Small intestine (tissue), 7 donors: ENCODE data around the gene VTI1A. TPM values are rescaled to one million over a fixed set of nuclear protein-coding genes. Genes with fewer than 3 reads are reported as not detected.

Experiments used
- DNase-seq, 2 donors: peaks; one replicate each; pipeline versions ENCODE4 v3.0.0 to v3.0.0-alpha.2; 2013
- FAIRE-seq: peaks from 2 replicates; lab custom pipeline; 2012; peaks lifted over from hg19 to GRCh38; lab: Jason Lieb, UNC
- H3K27ac ChIP-seq, 3 donors: one replicate each; pipeline ENCODE4 v1.5.1; 2013; ENCODE audit warnings: low read length in 2 of 3, mild to moderate bottlenecking in 2 of 3, control low read depth in 1 of 3, inconsistent platforms in 1 of 3, low read depth in 1 of 3, moderate library complexity in 1 of 3
- H3K27me3 ChIP-seq, 3 donors: one replicate each; pipeline ENCODE4 v1.6.1; 2013; ENCODE audit warnings: low read length in 3 of 3, inconsistent platforms in 1 of 3; ENCODE audit not compliant: control insufficient read depth in 3 of 3, insufficient read depth in 3 of 3
- H3K36me3 ChIP-seq, 3 donors: one replicate each; pipeline ENCODE4 v1.6.1; 2013; ENCODE audit warnings: low read length in 3 of 3, inconsistent platforms in 1 of 3, low read depth in 1 of 3, mild to moderate bottlenecking in 1 of 3, moderate library complexity in 1 of 3; ENCODE audit not compliant: control insufficient read depth in 3 of 3, insufficient read depth in 2 of 3
- H3K4me1 ChIP-seq, 3 donors: one replicate each; pipeline ENCODE4 v1.6.1; 2013; ENCODE audit warnings: low read length in 2 of 3, inconsistent platforms in 1 of 3, low read depth in 1 of 3, mild to moderate bottlenecking in 1 of 3, moderate library complexity in 1 of 3; ENCODE audit not compliant: control insufficient read depth in 3 of 3, insufficient read depth in 2 of 3
- H3K4me3 ChIP-seq, 3 donors: one replicate each; pipeline ENCODE4 v1.5.1; 2013; ENCODE audit warnings: low read length in 3 of 3, control low read depth in 1 of 3, inconsistent platforms in 1 of 3, low read depth in 1 of 3, mild to moderate bottlenecking in 1 of 3, moderate library complexity in 1 of 3
- H3K9me3 ChIP-seq, 2 donors: one replicate each; pipeline ENCODE4 v1.6.1; 2013; ENCODE audit warnings: low read depth in 1 of 2, low read length in 1 of 2; ENCODE audit not compliant: control insufficient read depth in 2 of 2, insufficient read depth in 1 of 2
- WGBS, 3 donors: extraction: QIAGEN DNeasy Blood & Tissue Kit; methylation state at CpG; one replicate each; pipeline ENCODE4 v1.1.7; 2013; 5-methylcytosine and 5-hydroxymethylcytosine counted together
- polyA plus RNA-seq, 4 donors: library from polyadenylated mRNA; stranded (reverse) in 3 of 4; unstranded in 1 of 4; fragments of 200-250 nt in 3 of 4; fragments of 120-200 nt in 1 of 4; gene quantifications; one replicate each; pipeline versions ENCODE4 v1.2.1 to v1.2.3, GENCODE V29; 2013
- donor health status: healthy with polysubstance abuse.
- donor health status: control.
- donor health status: control.
- donor health status: Bipolar disorder and iron deficiency.
- donor health status: healthy.

The VTI1A gene
- polyA plus RNA-seq, 4 donors = 13.8 to 16.8 (median 16.0) TPM

- H3K27ac ChIP-seq = no peak overlapping the region
- FAIRE-seq = no peak
- WGBS, 3 donors = 95 to 96% (median 96%) methylated on average over 2 of the region's 2 CpGs
These were observed 65.3 kb downstream of the VTI1A start for GRCh38 chr10:112512294-112512693.

GRCh38 chr10:112515126-112515525 lies 68.1 kb downstream of the VTI1A start:
- no peaks in the 10 kb centered on the region for H3K36me3 ChIP-seq
- no peaks in the 10 kb centered on the region for H3K4me1 ChIP-seq
- no peak overlapping the region for H3K27ac ChIP-seq
- DNase-seq (no peak), FAIRE-seq (no peak)
- H3K9me3 ChIP-seq = no peaks in the 10 kb centered on the region
- H3K4me3 ChIP-seq = no peak overlapping the region
- H3K27me3 ChIP-seq = no peaks in the 10 kb centered on the region

More at GRCh38 chr10:112512294-112512693, 65.3 kb downstream of the VTI1A start:
- Histone ChIP-seq H3K27me3 (no peaks in the 10 kb centered on the region), H3K4me1 (no peaks in the 10 kb centered on the region), H3K4me3 (no peak overlapping the region), H3K9me3 (no peaks in the 10 kb centered on the region), H3K36me3 (peaks cover 0 to under 1% (median 0%) of the 10 kb centered on the region in 3 donors)
- DNase-seq = no peak

GRCh38 chr10:112515852-112516251 lies 68.8 kb downstream of the VTI1A start:
- FAIRE-seq (no peak), DNase-seq (no peak)
- H3K27me3 ChIP-seq = no peaks in the 10 kb centered on the region
- no peaks in the 10 kb centered on the region for H3K4me1 ChIP-seq
- 71 to 92% (median 91%) methylated on average over 2 of the region's 2 CpGs for WGBS, 3 donors
- no peaks in the 10 kb centered on the region for H3K36me3 ChIP-seq
- no peaks in the 10 kb centered on the region for H3K9me3 ChIP-seq
- no peak overlapping the region for H3K4me3 ChIP-seq
- H3K27ac ChIP-seq = no peak overlapping the region

- Histone ChIP-seq H3K9me3 (no peaks in the 10 kb centered on the region), H3K4me1 (no peaks in the 10 kb centered on the region), H3K36me3 (no peaks in the 10 kb centered on the region), H3K27ac (no peak overlapping the region), H3K4me3 (no peak overlapping the region), H3K27me3 (no peaks in the 10 kb centered on the region)
- DNase-seq = peak in 1 of 2 donors; percentile 33
- no peak for FAIRE-seq
- 17 to 64% (median 43%) methylated on average over 5 of the region's 5 CpGs for WGBS, 3 donors
These were observed 70.4 kb downstream of the VTI1A start for GRCh38 chr10:112517451-112517862.

GRCh38 chr10:112519133-112519761 lies 72.2 kb downstream of the VTI1A start:
- no peaks in the 10 kb centered on the region for H3K9me3 ChIP-seq
- H3K4me3 ChIP-seq = no peak overlapping the region
- FAIRE-seq = peak; percentile 85
- no peaks in the 10 kb centered on the region for H3K36me3 ChIP-seq
- H3K27me3 ChIP-seq = no peaks in the 10 kb centered on the region
- no peak overlapping the region for H3K27ac ChIP-seq
- H3K4me1 ChIP-seq = no peaks in the 10 kb centered on the region
- DNase-seq = peak; percentile 64 to 85
- WGBS, 3 donors = 10 to 57% (median 32%) methylated on average over 5 of the region's 5 CpGs

DNA sequence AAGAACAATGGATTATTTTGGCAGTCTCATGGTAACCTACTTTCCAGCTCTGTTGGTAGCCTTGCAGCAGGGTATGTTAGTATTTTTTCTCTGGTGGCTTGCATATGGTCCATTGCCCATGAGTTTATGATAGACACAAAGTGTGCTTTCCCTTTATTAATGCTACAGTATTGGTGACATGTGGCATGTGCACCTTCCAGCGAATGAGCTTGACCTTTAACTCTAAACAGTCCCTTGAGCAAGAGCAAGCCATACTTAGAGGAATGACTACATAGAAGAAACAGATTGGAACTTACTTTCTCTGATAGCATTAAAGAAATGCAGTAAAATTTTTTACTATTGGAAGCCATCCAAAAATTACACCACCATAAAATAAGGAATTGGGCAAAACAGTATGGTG lies 73.9 kb downstream of the VTI1A start:
- H3K27me3 ChIP-seq = no peaks in the 10 kb centered on the region
- no peak overlapping the region for H3K4me3 ChIP-seq
- H3K27ac ChIP-seq = no peak overlapping the region
- H3K9me3 ChIP-seq = no peaks in the 10 kb centered on the region
- H3K4me1 ChIP-seq = peaks cover 0 to under 1% (median 0%) of the 10 kb centered on the region in 3 donors
- H3K36me3 ChIP-seq = no peaks in the 10 kb centered on the region
- 30 to 36% (median 33%) methylated on average over 1 of the region's 1 CpG for WGBS, 3 donors
- DNase-seq (peak; percentile 32 to 33), FAIRE-seq (no peak)

DNA sequence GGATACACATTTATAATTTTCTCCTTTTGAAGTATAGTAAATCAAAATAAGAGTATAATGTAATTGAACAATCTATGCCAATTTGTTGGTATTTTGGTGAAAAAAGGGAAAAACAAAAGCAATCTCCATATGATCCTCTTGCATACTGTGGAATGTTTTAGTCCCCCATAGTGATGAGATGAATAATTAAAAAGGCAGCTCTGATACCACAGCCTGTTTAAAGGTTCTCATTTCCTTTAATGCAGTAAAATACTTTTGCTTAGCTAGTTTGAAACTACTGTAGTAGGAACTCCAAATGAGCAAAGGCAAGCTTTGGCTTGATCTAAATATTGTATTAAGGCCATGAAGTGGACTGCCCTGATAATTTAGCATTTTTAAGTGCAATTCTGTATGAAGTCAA lies 77.6 kb downstream of the VTI1A start:
- no peak for DNase-seq
- no peak for FAIRE-seq
- H3K9me3 ChIP-seq = no peaks in the 10 kb centered on the region

DNA sequence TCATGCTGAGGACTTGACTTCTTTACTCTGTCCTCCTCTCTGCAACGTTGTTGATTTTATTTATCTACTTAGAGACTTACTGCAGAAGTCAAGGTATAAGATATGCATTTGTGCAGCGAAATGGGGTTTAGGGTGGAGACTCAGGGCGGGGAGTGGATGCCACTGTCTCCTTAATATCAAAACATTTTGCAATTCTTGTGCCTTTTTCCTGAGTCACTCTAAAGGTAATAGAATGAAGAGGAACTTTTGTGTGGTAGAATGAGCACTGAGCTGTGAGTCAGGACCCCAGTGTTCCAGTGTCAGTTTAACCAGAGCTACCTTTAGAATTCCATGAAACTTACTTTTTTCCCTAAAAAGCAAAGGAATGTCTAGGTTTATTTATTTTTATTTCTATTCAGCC lies 78.2 kb downstream of the VTI1A start:
- Histone ChIP-seq H3K4me3 (no peak overlapping the region), H3K9me3 (no peaks in the 10 kb centered on the region), H3K27ac (no peak overlapping the region), H3K27me3 (no peaks in the 10 kb centered on the region), H3K4me1 (peaks cover 0 to 5% (median 0%) of the 10 kb centered on the region in 3 donors), H3K36me3 (no peaks in the 10 kb centered on the region)
- WGBS, 3 donors = 78 to 82% (median 80%) methylated on average over 3 of the region's 3 CpGs
- DNase-seq (no peak), FAIRE-seq (no peak)

More for the DNA sequence above, 77.6 kb downstream of the VTI1A start:
- no peak overlapping the region for H3K4me3 ChIP-seq
- H3K27me3 ChIP-seq = no peaks in the 10 kb centered on the region
- peaks cover 0 to 5% (median 0%) of the 10 kb centered on the region in 3 donors for H3K4me1 ChIP-seq
- no peak overlapping the region for H3K27ac ChIP-seq
- H3K36me3 ChIP-seq = no peaks in the 10 kb centered on the region

DNA sequence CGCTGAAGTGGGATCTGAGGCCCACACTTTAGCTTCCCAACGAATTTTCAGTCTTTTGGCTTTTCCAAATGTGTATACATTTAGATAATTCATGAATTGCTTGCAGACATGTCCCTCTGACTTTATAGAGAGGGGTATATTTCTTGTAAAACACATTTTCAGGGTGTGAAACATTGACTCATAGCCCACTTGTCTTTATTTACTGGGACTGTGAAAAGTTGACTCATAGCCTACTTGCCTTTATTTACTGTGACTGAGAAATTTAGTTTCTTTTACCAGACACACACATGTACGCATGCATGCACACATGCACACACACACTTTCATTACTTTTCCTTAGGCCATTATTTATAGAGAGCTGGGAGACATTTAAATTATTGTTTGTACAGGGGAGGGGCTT lies 79.1 kb downstream of the VTI1A start:
- FAIRE-seq = no peak
- 77 to 91% (median 77%) methylated on average over 3 of the region's 3 CpGs for WGBS, 3 donors

More for the DNA sequence above, 79.1 kb downstream of the VTI1A start:
- H3K9me3 ChIP-seq = no peaks in the 10 kb centered on the region
- peaks cover 0 to 5% (median 0%) of the 10 kb centered on the region in 3 donors for H3K4me1 ChIP-seq
- no peak overlapping the region for H3K4me3 ChIP-seq
- DNase-seq = no peak
- no peaks in the 10 kb centered on the region for H3K36me3 ChIP-seq
- H3K27me3 ChIP-seq = no peaks in the 10 kb centered on the region
- no peak overlapping the region for H3K27ac ChIP-seq
